ENCODE data around the gene SH3RF3. TPM values are rescaled to one million over a fixed set of nuclear protein-coding genes. Genes with fewer than 3 reads are reported as not detected.

Gene SH3RF3
- total and polyA plus RNA-seq, 2 of the 13 experiments (the other 11 are each of a cell fraction or from before 2014, with no cell fraction given) = 0.04 TPM; not detected in 1

DNA sequence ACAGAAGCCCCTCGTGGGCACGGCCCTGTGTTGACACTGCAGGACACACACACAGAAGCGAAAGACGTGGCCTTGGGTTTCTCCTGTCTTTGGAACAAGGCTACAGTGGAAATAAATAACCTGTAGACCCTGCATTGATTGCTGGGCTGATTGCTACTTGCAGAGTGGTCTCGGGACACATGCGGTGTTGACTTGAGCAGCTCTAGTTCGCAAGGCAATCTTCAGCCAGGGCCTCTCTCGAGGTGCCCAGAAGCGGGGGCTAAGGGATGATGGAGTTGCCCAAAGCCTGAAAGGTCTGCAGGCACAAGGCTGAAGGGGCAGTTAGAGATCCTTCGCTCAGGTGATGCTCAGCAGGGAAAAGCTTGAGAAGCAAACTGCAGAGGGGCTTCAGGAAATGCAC is 304.5 kb downstream of the SH3RF3 start:
- no peaks in the 10 kb centered on the region for H3K79me2 ChIP-seq (ENCODE audit: insufficient read depth, low read length)
- H3K4me2 ChIP-seq (ENCODE audit: low read depth, low read length) = no peak overlapping the region
- whole genome bisulfite sequencing (ENCODE audit: low lambda C conversion rate) = 45% methylated on average over 10 of the region's 10 CpGs
- H3K27ac ChIP-seq (ENCODE audit: extremely low read length, insufficient read depth, low read length) = no peak overlapping the region
- no TSS peak for BruUV-seq (replicated peaks)
- H3K4me1 ChIP-seq (ENCODE audit: insufficient read depth, low read length) = no peaks in the 10 kb centered on the region
- no peaks in the 10 kb centered on the region for H3K36me3 ChIP-seq (replicated peaks in 1 of 2; ENCODE audit: control insufficient read depth in 1 of 2, insufficient read depth in 2 of 2, low read length in 2 of 2)
- H3K27me3 ChIP-seq (ENCODE audit: control insufficient read depth in 1 of 2, insufficient read depth in 2 of 2, low read length in 2 of 2) = peaks cover 2 to 11% of the 10 kb centered on the region in 2 experiments; a peak in 4 of 5 replicates
- in situ Hi-C loops (cut with HindIII; ENCODE audit: extremely low pct_ligation_motif_present, low pct_unique_long_range_greater_than_20kb) = no loop called here
- intact Hi-C loops (cut with micrococcal nuclease; ENCODE audit: unreplicated experiment) = no loop called here
- H2AFZ ChIP-seq (ENCODE audit: low read length) = no peak overlapping the region
- FAIRE-seq = no peak
- no peaks in the 10 kb centered on the region for H4K20me1 ChIP-seq (ENCODE audit: insufficient read depth, low read length)
- POLR2A ChIA-PET = no interaction called here
- TF ChIP-seq, protein P1, sequence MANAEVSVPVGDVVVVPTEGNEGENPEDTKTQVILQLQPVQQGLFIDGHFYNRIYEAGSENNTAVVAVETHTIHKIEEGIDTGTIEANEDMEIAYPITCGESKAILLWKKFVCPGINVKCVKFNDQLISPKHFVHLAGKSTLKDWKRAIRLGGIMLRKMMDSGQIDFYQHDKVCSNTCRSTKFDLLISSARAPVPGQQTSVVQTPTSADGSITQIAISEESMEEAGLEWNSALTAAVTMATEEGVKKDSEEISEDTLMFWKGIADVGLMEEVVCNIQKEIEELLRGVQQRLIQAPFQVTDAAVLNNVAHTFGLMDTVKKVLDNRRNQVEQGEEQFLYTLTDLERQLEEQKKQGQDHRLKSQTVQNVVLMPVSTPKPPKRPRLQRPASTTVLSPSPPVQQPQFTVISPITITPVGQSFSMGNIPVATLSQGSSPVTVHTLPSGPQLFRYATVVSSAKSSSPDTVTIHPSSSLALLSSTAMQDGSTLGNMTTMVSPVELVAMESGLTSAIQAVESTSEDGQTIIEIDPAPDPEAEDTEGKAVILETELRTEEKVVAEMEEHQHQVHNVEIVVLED (CRISPR knock-in tag; IDR thresholded peaks at IDR 0.05; ENCODE audit: borderline replicate concordance) = no peak
- TF ChIP-seq, protein P2, sequence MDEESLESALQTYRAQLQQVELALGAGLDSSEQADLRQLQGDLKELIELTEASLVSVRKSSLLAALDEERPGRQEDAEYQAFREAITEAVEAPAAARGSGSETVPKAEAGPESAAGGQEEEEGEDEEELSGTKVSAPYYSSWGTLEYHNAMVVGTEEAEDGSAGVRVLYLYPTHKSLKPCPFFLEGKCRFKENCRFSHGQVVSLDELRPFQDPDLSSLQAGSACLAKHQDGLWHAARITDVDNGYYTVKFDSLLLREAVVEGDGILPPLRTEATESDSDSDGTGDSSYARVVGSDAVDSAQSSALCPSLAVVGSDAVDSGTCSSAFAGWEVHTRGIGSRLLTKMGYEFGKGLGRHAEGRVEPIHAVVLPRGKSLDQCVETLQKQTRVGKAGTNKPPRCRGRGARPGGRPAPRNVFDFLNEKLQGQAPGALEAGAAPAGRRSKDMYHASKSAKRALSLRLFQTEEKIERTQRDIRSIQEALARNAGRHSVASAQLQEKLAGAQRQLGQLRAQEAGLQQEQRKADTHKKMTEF (CRISPR knock-in tag; IDR thresholded peaks at IDR 0.05) = no peak
- TF ChIP-seq EHMT2 (IDR thresholded peaks at IDR 0.05; ENCODE audit: borderline replicate concordance, low read depth, low read length) = no peak
- TF ChIP-seq ZBTB1 (CRISPR knock-in tag; IDR thresholded peaks at IDR 0.05; ENCODE audit: borderline replicate concordance) = no peak
- TF ChIP-seq ZBTB3 (CRISPR knock-in tag; IDR thresholded peaks at IDR 0.05; ENCODE audit: borderline replicate concordance, low read depth) = no peak
- no peak for TF ChIP-seq SOX6 (IDR thresholded peaks at IDR 0.05)
- no peak for TF ChIP-seq SOX6 (CRISPR knock-in tag; IDR thresholded peaks at IDR 0.05)
- TF ChIP-seq, protein P3, sequence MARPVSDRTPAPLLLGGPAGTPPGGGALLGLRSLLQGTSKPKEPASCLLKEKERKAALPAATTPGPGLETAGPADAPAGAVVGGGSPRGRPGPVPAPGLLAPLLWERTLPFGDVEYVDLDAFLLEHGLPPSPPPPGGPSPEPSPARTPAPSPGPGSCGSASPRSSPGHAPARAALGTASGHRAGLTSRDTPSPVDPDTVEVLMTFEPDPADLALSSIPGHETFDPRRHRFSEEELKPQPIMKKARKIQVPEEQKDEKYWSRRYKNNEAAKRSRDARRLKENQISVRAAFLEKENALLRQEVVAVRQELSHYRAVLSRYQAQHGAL (CRISPR knock-in tag; IDR thresholded peaks at IDR 0.05; ENCODE audit: not compliant biosample characterization) = no peak
- TF ChIP-seq, protein P4, sequence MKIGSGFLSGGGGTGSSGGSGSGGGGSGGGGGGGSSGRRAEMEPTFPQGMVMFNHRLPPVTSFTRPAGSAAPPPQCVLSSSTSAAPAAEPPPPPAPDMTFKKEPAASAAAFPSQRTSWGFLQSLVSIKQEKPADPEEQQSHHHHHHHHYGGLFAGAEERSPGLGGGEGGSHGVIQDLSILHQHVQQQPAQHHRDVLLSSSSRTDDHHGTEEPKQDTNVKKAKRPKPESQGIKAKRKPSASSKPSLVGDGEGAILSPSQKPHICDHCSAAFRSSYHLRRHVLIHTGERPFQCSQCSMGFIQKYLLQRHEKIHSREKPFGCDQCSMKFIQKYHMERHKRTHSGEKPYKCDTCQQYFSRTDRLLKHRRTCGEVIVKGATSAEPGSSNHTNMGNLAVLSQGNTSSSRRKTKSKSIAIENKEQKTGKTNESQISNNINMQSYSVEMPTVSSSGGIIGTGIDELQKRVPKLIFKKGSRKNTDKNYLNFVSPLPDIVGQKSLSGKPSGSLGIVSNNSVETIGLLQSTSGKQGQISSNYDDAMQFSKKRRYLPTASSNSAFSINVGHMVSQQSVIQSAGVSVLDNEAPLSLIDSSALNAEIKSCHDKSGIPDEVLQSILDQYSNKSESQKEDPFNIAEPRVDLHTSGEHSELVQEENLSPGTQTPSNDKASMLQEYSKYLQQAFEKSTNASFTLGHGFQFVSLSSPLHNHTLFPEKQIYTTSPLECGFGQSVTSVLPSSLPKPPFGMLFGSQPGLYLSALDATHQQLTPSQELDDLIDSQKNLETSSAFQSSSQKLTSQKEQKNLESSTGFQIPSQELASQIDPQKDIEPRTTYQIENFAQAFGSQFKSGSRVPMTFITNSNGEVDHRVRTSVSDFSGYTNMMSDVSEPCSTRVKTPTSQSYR (CRISPR knock-in tag; IDR thresholded peaks at IDR 0.05; ENCODE audit: borderline replicate concordance) = no peak
- ATAC-seq = no peak
- no peak for DNase-seq (ENCODE audit: low spot score)
- no peak overlapping the region for H3K4me3 ChIP-seq (replicated peaks in 1 of 3; ENCODE audit: insufficient read depth in 1 of 3, low read depth in 2 of 3, low read length in 3 of 3)
- CTCF ChIA-PET (ENCODE audit: low intra/inter-chr PET ratio, low total read pairs) = no interaction called here
- H3K9me3 ChIP-seq (ENCODE audit: low read length) = no peaks in the 10 kb centered on the region
- H3K9ac ChIP-seq (ENCODE audit: insufficient read depth, low read depth, low read length) = no peak overlapping the region
